ENCODE data around the gene ANKRD40CL.
"Not testable (repeated sequence)": the region's sequence is repeated elsewhere in the genome, so short reads cannot be mapped to it uniquely, and the experiment has no call there.

ANKRD40CL gene

GRCh38 chr17:50735287-50735686, 32.0 kb downstream of the ANKRD40CL start:
- peaks cover 39% of the 10 kb centered on the region for H3K4me1 ChIP-seq
- H3K27me3 ChIP-seq, result no peaks in the 10 kb centered on the region

GRCh38 chr17:50731575-50732460, 35.5 kb downstream of the ANKRD40CL start:
- Histone ChIP-seq H4K20me1 (peaks cover 100% of the 10 kb centered on the region), H3K27me3 (no peaks in the 10 kb centered on the region), H3K4me1 (peaks cover 48% of the 10 kb centered on the region), H3K9me3 (no peaks in the 10 kb centered on the region), H3K9ac (no peak overlapping the region), H3K27ac (no peak overlapping the region), H3K36me3 (peaks cover 57% of the 10 kb centered on the region), H3K4me2 (no peak overlapping the region), H3K4me3 (no peak overlapping the region)
- no peak for TF ChIP-seq Cebpa-rat (IDR thresholded peaks at IDR 0.05)

More at GRCh38 chr17:50735287-50735686, 32.0 kb downstream of the ANKRD40CL start:
- H3K9ac ChIP-seq, result peak overlapping the region; percentile 32; the same call in 1 of the 2 replicates
- H3K9me3 ChIP-seq, result no peaks in the 10 kb centered on the region
- peaks cover 100% of the 10 kb centered on the region for H4K20me1 ChIP-seq
- peak overlapping the region; percentile 50 for H3K4me2 ChIP-seq
- H3K27ac ChIP-seq, result no peak overlapping the region
- H3K4me3 ChIP-seq, result no peak overlapping the region
- H3K36me3 ChIP-seq, result peaks cover 69% of the 10 kb centered on the region
- TF ChIP-seq Cebpa-rat (IDR thresholded peaks at IDR 0.05), result no peak

DNA sequence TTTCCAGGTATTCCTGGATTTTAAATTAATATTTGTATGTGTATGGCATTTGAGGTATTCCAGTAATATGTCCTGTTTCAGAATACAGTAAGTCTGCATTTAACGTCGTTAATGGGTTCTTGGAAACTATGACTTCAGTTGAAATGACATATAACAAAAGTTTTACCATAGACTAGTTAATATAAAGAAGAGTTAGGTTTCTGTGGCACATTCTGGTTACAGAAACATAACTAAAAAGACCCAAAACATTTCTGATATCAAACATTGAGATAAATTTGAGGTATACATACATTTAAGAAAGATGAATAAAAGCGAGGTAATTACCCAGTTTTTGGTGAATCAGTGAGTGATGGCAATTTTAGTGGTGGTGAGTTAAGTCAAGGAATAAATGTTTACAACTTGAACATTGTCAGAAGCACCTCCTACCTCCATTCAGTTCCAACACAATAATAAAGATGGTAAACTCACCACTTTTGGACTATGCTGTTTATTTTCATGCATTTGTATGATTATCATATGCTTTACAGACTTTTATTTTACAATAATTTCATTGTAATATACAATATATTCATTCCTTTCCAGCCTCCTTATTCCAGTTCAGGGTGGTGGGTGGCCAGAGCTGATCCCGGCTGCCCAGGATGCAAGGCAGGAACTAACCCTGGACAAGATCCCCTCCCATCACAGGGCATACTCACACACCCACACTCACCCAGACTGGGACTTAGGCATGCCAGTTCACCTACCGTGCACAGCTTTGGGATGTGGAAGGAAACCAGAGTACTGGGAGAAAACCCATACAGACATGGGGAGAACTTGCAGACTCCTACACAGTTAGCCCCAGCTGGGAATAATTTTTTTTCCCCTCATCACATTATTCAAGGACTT, 38.2 kb downstream of the ANKRD40CL start:
- Histone ChIP-seq H3K4me1 (peaks cover 35% of the 10 kb centered on the region), H3K27me3 (no peaks in the 10 kb centered on the region), H3K36me3 (peaks cover 66% of the 10 kb centered on the region), H4K20me1 (peaks cover 100% of the 10 kb centered on the region), H3K4me2 (no peak overlapping the region), H3K9me3 (no peaks in the 10 kb centered on the region), H3K4me3 (no peak overlapping the region), H3K27ac (no peak overlapping the region), H3K9ac (no peak overlapping the region)
- TF ChIP-seq Cebpa-rat (IDR thresholded peaks at IDR 0.05), result no peak

DNA sequence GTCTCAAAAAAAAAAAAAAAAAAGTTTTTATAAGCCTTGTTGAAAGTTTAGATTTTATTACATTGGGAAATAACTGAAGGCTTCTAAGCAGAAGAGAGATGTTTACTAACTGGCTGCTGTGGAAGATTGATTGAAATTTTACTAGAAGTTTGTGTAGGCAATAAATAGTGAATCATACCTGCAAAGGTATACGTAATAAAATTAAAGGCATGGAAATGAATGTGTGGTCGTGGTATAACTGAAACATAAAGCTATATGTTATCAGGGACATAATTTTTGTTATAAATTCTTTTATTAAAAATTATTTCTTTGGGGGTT, 39.2 kb downstream of the ANKRD40CL start:
- TF ChIP-seq Cebpa-rat (IDR thresholded peaks at IDR 0.05), result no peak
- H3K36me3 ChIP-seq, result peaks cover 73% of the 10 kb centered on the region
- H3K27ac ChIP-seq, result no peak overlapping the region
- no peak overlapping the region for H3K4me2 ChIP-seq
- H3K9ac ChIP-seq, result no peak overlapping the region
- no peaks in the 10 kb centered on the region for H3K9me3 ChIP-seq
- H3K4me1 ChIP-seq, result peaks cover 44% of the 10 kb centered on the region
- no peaks in the 10 kb centered on the region for H3K27me3 ChIP-seq
- H3K4me3 ChIP-seq, result no peak overlapping the region
- H4K20me1 ChIP-seq, result peaks cover 100% of the 10 kb centered on the region

DNA sequence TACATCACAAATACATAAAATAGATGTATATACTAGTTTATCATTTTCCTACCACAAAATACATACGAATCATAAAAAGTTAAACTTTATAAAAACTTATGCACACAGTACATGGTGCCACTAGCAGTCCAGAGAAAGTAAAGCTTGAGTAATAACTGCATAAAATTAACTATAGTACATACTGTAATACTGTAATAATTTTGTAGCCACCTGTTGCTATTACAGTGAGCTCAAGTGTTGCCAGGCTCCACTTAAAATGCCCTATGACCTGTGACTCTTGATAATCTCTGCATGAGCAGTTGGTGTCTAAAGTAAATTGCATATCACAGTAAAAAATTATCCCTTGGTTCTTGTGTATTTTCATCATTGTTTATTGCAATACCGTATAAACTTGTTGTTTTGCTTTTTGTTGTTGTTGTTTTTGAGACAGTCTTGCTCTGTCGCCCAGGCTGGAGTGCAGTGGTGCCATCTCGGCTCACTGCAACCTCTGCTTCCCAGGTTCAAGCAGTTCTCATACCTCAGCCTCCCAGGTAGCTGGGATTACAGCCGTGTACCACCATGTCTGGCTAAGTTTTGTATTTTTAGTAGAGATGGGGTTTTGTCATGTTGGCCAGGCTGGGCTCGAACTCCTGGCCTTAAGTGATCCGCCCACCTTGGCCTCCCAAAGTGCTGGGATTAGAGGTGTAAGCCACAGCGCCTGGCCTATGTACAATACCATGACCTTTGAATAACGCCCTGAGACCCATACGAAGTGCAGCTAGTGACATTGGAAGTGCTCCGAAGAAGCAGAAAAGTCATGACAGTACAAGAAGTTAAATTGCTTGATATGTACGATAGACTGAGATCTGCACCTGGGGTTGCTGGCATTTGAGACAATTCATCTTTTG, 41.3 kb downstream of the ANKRD40CL start:
- H3K9ac ChIP-seq, result no peak overlapping the region

GRCh38 chr17:50724622-50725021, 42.7 kb downstream of the ANKRD40CL start:
- Histone ChIP-seq H3K4me1 (peaks cover 37% of the 10 kb centered on the region), H4K20me1 (peaks cover 100% of the 10 kb centered on the region), H3K36me3 (peaks cover 54% of the 10 kb centered on the region)
- H3K4me2 ChIP-seq, H3K9ac ChIP-seq, H3K27ac ChIP-seq, H3K27me3 ChIP-seq, H3K4me3 ChIP-seq, H3K9me3 ChIP-seq: not testable (repeated sequence)

More for the DNA sequence above, 41.3 kb downstream of the ANKRD40CL start:
- Histone ChIP-seq H3K4me1 (peaks cover 49% of the 10 kb centered on the region), H3K36me3 (peaks cover 63% of the 10 kb centered on the region), H3K4me3 (no peak overlapping the region), H3K27me3 (no peaks in the 10 kb centered on the region), H3K4me2 (no peak overlapping the region), H3K9me3 (no peaks in the 10 kb centered on the region), H3K27ac (no peak overlapping the region), H4K20me1 (peaks cover 100% of the 10 kb centered on the region)
- no peak for TF ChIP-seq Cebpa-rat (IDR thresholded peaks at IDR 0.05)

GRCh38 chr17:50722746-50723145, 44.6 kb downstream of the ANKRD40CL start:
- TF ChIP-seq Cebpa-rat (IDR thresholded peaks at IDR 0.05), result no peak
- H3K9ac ChIP-seq, result no peak overlapping the region
- H3K27me3 ChIP-seq, result no peaks in the 10 kb centered on the region
- H3K4me1 ChIP-seq, result peaks cover 37% of the 10 kb centered on the region
- no peak overlapping the region for H3K27ac ChIP-seq
- peaks cover 46% of the 10 kb centered on the region for H3K36me3 ChIP-seq
- H3K4me2 ChIP-seq, result peak overlapping the region; percentile 74
- no peaks in the 10 kb centered on the region for H3K9me3 ChIP-seq
- H3K4me3 ChIP-seq, result no peak overlapping the region
- peaks cover 82% of the 10 kb centered on the region for H4K20me1 ChIP-seq

DNA sequence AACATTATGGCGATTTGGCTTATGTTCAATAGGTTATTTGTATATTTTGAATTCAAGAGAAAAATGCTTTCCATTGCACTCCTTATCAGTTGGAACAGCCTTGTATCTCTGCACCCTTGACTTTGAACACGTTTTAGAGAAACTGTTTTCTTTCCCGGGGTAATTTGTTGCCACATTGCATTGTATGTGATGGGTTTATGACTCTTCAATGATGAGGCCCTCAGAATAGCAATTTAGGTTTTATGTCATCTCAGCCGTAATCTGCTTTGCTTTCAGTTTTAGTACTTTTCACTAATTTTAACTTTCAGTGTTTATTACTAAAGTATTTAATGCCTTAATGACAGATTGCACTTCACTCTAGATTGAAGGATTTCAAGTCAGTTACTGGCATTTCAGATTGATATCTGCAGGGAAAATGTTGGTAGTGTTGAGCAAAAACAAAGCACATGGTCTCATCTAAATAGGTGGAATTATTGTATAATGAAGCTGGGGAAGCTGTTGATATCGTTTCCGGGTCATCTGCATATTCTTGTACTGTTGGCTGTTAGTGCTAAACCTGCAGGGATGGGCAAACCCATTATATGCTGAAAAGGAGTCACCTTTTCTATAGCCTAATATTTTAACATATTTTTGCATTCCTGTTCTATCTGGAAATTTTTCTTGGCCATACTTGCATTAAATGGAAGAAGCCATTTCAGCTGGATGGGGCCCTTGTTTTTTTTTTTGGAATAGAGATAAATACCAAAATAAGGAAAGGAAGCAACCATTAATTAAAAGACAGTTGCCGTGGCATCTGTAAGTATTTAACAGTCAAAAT, 45.9 kb downstream of the ANKRD40CL start:
- H3K4me1 ChIP-seq, result peaks cover 37% of the 10 kb centered on the region
- no peak for TF ChIP-seq Cebpa-rat (IDR thresholded peaks at IDR 0.05)
- peaks cover 69% of the 10 kb centered on the region for H4K20me1 ChIP-seq

More for the DNA sequence above, 45.9 kb downstream of the ANKRD40CL start:
- Histone ChIP-seq H3K9ac (peak overlapping the region; percentile 98), H3K4me2 (peak overlapping the region; percentile 74), H3K4me3 (peak overlapping the region; percentile 95), H3K27ac (peak overlapping the region; percentile 99), H3K9me3 (no peaks in the 10 kb centered on the region), H3K27me3 (no peaks in the 10 kb centered on the region), H3K36me3 (peaks cover 35% of the 10 kb centered on the region)

Measured in BLaER1 (cell line).